C1 segment of cervical spinal cord (tissue), 14 donors: ENCODE data around the gene YIF1A.
"Not testable (repeated sequence)": the region's sequence is repeated elsewhere in the genome, so short reads cannot be mapped to it uniquely, and the experiment has no call there.

Source experiments
- DNase-seq, 14 donors: peaks; one replicate each; lab custom pipeline; 2025; lab: John Stamatoyannopoulos, UW

The YIF1A gene

DNA sequence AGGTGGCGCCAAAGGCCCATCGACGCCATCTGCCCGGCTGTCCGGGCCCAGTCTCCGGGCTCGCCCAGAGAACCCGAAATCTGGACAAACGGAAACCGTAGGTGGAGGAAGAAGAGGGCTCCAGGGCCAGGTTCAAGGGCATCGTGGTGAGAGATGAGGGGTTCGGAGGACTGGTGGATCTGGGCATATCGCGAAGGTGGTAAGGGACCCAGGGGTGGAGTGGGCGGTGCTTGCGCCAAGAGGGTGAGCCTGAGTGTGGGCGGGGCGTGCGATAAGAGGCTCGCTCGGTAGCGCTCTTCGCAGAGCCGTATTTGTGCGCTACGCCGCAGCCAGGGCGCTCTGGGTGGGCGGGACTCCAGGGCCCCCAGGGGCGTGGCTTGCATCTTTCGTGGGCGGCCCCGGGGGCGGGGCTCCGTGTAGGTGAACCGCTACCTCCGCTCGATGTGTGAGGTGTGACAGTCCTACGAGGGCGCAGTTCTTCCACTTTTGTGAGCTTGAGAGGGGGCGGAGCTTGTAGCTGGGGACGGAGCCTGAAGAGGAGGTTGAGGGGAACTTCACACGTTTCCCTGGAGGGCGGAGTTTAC is 23.1 kb upstream of the YIF1A start:
- DNase-seq, result peak; percentile 52 to 90 (median 80)

DNA sequence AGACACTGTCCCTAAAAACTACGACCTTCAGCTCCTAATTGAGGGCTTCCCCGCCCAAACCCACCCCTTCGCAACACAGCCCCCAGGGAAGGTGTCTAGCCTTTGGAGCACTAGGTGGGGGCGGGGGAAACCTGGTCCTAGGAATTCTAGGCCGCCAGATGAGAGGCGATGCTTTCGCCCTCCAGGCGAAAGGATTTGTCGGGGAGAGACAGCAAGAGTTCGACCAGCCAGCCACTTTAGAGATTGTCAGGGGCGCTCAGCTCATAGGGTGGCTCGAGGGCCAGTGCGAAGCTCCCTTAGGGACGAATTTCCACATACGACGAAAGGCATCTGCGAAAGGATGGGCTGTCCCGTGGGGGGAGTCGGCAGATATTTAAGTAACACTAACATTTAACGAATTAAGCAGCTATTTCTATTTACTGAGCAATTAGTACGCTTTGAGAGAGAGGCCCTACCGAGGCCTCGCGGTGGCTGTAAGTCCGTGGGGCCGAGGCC is 22.6 kb upstream of the YIF1A start:
- DNase-seq, result no peak

DNA sequence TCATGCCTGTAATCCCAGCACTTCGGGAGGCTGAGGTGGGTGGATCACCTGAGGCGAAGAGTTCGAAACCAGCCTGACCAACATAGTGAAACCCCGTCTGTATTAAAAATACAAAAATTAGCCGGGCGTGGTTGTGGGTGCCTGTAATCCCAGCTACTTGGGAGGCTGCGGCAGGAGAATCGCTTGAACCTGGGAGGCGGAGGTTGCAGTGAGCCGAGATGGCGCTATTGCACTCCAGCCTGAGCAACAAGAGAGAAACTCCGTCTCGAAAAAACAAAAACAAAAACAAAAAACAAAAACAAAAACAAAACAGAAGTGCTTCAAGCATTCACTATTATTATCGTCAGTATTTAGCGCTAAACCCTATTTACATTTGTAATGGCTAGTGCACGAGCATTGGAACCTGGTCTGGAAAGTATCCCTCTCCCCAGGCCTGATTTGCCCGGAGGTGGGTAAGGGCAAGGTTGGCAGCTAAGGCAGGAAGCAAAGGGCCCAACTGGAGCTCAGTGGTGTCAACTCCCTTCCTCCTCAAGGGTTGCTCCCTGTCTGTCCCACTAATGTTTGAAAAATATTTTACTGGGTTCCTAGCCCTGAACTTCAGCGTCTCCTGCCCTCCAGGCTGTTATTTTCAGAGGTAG is 22.0 kb upstream of the YIF1A start:
- DNase-seq, result not testable (repeated sequence)

DNA sequence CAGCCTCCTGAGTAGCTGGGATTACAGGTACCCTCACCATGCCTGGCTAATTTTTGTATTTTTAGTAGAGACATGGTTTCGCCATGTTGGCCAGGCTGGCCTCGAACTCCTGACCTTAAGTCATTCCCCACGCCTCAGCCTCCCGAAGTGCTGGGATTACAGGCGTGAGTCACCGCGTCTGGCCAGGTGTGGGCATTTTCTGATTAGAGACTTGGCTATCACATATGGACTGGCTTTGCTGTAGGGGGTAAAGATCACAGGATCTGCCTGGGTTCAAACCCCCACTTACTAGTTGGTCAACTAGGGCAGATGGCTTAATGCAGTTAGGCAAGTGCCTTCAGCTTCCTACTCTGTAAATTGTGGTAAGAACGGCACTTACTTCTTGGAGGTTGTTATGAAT is 21.4 kb upstream of the YIF1A start:
- no peak for DNase-seq

DNA sequence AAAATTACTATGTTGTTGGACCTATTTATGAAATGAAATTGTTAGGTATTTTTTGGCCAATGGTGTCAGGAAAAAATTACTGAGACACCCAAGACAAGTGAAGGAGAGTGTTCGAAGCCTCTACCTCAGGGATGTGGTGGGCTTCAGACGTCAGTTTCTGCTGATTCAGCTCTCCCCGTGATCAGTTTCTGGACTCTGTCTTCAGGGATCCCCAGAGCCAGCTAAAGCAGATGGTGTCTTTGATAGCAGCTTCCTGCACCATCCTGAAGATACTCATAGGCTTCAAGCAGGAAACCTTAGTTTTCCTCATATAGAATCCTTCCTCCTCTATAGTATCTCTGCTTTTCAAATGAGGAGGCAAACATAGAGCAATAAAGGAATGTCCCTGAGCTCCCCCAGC is 20.5 kb upstream of the YIF1A start:
- DNase-seq, result no peak

DNA sequence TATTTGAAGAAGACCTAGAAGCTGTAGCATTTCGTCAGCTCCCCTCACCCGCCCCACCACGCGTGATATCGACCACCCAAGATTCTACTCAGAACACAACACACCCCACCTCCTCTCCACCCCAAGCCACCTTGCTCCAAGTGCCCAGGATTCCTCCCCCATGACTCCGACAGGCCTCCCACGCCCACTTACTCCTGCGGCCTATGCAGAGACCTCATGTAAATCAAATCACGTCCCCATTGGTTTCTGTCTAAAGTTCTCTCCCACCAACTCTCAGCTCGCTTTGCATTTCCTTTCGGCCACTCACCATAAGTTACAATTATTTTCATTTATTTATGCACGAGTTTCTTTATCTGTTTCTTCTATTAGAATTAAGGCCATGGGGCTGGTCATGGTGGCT is 13.7 kb upstream of the YIF1A start:
- no peak for DNase-seq

DNA sequence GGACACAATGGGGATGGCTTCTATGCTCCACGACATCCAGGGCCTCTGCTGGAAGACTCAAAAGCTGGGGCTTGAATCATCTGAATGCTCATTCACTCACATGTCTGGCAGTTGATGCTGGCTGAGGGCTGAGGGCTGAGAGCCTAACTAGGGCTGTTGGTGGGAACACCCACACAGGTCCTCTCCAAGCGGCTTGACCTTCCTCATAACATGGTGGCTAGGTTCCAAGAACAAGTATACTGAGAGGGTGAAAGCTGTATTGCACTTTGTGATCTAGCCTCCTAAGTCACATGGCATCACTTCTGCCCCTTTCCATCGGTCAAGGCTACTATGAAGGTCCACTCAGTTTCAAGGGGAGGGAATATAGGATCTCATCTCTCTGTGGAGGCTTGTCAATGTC is 10.2 kb upstream of the YIF1A start:
- DNase-seq, result no peak

DNA sequence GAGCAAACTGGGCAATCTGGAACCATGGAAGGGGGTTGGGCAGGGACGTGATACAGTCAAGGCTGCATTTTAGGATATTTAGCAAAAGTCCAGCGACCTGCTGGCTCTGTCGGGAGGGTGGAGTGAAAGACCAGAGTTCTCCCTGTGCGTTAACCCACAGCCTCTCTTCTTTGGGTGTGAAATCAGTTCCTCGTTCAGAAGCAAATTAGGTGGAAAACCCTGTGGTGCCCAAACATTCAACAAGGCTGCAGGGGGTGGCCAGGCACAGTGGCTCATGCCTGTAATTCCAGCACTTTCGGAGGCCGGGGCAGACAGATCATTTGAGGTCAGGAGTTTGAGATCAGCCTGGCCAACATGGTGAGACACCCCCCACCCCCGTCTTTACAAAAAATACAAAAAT is 8.7 kb upstream of the YIF1A start:
- no peak for DNase-seq

DNA sequence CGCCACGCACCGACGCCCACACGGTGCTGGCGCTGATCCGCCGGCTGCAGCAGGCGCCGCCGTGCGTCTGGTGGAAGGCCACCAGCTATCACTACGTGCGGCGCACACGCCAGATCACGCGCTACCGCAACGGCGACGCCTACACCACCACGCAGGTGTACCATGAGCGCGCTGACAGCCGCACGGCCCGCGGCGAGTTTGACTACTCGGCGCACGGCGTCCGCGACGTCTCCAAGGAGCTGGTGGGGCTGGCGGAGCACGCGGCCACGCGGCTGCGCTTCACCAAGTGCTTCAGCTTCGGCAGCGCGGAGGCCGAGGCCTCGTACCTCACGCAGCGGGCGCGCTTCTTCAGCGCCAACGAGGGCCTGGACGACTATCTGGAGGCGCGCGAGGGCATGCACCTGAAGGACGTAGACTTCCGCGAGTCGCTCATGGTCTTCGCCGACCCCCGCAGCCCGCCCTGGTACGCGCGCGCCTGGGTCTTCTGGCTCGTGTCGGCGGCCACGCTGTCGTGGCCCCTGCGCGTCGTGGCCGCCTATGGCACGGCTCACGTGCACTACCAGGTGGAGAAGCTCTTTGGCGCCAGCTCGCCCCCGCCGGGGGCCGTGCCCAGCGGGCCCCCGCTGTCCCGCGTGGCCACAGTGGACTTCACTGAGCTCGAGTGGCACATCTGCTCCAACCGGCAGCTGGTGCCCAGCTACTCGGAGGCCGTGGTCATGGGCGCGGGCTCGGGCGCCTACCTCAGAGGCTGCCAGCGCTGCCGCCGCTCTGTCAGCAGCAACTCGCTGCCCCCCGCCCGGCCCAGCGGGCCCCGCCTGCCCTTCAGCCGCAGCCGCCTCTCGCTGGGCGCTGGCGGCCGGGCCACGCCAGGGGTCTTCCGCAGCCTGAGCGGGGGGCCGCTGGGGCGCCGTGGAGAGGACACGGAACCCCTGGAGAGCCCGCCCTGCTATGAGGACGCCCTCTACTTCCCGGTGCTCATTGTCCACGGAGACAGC is 6.0 kb upstream of the YIF1A start:
- no peak for DNase-seq

DNA sequence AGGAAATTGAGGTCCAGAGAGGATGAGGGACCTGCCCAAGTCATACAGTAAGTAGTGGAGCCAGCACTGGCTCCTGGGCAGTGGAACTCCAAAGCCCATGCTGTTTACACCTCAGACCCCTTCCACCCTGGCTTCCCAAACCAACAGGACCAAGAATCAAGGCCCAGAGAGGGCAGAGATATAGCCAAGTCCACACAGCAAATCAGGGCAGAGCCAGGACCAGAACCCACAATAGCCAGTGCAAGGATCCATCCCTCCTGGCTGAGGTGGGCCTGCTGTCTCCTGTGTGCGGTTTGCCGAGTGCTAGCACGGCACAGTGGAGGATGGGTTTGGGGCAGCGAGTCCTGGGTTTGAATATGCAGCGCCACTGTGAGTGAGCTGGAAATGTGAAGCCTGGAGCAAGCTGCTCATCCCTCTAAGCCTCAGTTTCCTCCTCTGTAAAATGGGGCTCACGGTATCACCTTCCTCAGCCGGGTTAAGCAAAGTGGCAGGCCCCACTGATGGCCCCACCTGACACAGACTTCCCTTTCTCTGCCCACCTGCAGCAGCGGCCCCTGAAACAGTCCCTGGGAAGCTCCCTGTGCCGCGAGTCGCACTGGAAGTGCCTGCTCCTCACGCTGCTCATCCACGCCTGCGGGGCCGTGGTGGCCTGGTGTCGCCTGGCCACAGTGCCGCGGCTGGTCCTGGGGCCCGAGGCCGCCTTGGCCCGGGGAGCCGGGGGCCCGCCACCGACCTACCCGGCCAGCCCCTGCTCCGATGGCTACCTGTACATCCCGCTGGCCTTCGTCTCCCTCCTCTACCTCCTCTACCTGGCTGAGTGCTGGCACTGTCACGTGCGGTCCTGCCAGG is 5.1 kb upstream of the YIF1A start:
- no peak for DNase-seq

DNA sequence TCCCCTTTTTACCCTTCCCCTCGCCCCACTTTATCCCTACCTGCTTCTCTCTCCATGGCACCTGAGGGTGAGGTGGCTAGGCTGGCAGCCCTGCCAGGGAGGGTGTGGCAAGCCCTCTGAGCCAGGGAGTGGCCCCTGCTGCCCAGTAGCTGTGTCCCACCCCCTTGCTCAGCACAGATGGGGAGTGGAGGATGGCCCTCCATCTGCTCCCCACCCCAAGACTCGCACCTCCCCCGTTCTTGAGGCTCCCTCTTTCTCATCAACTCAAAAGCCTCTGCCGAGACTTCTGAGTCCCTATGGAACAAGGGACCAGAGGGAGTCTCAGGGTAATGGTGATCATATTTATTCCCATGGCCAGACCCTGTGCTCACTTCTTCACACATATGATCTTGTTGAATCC is 4.4 kb upstream of the YIF1A start:
- no peak for DNase-seq

DNA sequence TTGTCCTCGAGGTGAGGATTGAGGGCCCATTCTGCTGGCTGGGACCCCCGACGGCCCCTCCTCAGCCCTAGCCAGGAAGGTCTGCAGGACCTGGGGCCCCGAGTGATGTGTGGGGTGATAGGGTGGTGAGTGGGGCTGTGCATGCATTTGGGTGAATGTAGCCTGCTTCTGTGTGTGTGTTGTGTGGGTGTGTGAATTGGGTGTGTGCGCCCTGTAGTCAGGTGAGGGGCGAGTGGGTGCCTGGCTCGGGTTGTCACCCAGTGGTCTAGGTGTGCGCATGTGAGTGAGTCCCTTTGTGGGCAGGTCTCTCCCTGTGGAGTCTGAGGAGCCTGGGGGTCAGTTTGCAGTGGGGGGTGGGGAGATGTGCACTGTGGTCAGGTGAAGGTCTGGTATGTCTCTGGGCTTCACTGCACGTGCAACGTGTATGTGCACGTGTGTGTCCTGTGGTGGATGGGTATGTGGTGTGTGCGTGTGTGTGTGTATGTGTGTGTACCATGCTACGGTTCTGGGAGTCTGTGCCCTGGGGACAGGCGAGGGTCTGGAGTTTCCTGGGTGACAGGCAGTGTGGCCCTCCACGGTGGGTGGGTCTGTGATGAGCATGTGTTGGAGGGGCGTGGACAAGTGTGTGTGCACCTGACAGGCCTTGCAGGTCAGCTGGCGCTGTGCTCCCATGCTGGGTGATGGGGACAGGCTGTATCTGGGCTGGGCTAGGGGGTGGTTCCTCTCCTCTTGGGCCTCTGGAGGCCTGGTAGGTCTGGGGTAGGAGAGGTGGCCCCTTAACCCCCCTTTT is 3.8 kb upstream of the YIF1A start:
- DNase-seq, result peak in 1 of 14 donors; percentile 34

DNA sequence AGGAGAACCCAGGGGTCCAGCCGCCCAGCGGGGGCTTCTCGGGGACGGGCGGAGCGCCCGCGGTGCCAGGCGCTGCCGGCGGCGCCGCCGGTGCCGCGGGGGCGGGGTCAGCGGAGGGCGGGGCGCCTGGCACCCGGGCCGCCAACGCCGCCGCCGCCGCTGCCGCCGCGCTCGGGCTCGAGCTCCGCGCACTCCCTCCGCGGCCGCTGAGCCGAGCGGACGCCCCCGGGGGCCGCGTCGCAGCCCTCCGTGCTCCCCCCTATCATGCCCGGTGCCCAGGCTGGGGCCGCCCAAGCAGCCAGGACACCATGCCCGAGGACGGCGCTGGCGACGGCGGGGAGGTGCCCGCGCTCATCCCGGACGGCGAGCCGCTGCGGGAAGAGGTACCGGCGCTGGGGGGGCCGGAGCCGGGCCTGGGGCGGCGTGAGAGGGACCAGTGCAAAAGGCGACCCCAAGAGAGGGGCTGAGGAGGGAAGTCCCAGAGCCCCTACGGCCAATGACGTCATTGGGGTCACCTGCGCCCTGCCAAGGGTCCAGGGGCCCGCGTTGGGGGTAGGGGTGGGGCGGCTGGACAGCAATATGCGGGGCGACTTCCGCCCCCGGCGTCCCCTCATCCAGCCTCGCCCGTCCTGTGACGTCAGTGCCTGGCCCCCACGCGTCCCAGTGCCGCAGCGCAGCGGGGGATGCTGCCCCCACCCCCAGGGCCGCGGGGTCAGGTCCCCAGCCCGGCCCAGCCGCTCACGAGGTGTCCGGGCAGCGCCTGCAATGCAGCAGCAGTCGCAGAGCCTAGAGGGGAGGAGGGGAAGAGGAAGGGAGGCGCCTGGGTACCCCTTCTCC is 3.0 kb upstream of the YIF1A start, which contains the start of gene TMEM151A:
TSS of gene TMEM151A (plus strand) at position 189 of the 837 bp plus-strand sequence. CDS start at position 309, 120 bp downstream.
- peak in 5 of 14 donors; percentile 19 to 62 (median 35) for DNase-seq

DNA sequence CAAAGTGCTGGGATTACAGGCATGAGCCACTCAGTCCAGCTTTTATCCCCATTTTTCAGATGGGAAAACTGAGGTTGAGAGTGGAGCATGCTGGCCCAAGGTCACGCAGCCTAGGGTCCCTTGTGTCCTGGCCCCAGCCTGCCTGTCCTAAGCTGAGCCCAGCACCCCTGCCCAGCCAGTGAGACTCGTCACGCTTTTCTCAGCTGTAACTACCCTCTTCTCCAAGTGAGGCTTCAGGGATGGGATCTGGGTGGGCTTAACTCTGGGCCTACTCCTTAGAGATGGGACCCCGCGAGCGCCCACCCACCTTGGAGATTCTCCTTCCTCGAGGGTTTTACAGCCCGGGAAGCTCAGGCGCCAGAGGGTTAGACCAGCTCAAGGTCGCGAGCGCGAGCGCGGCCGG is 2.4 kb upstream of the YIF1A start:
- peak in 3 of 14 donors; percentile 28 to 50 (median 29) for DNase-seq

DNA sequence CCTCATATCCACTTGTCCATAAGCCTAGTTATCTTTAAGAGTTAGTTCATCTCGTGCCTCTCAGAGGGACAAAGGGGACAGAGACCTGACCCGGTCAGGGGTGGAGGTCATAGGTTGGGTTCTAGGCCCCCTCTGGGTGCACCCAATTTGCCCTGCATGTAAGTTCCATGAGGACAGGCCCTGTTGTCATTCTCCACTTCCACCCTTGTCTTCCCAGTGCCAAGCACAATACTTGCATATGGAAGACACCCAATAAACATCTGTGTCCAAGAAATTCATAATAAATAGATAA is 1.3 kb upstream of the YIF1A start:
- no peak for DNase-seq

DNA sequence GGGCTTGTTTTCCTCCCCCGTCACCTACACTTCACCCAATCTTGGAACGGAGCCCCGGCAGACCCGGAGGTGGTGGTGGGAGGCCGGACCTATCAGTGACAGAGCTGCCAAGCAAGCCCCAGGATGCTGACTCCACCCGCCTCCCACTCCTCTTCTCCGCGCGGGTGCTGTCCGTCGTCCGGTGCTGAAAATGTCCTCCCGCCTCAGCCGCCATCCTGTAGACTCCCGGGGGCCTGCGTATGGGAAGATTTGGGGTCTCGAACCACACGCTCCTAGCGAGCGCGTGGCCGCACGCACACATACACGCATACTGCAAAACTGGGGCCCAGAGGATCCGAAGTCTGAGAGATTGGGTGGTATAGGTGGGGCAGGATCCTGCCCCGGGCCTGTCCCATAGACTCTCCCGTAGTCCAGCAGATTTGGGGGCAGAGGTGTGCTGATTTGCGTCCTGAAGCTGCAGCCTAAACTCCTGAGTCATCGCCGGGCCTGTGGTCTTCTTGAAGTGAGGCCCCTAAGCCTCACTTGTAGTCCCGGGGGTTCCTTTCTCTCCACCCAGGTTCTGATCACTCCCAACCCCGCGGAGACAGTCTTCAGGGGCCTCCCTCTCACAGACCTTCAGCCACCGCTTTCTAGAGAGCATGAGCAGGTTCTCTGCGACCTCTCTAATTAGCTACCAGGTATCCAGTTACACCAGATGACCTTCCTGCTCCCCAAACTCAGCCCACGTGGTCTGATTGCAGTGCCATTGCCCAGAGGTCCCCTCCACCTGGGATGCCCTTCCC is 796 bp upstream of the YIF1A start:
- peak in 3 of 14 donors; percentile 67 to 81 (median 70) for DNase-seq

DNA sequence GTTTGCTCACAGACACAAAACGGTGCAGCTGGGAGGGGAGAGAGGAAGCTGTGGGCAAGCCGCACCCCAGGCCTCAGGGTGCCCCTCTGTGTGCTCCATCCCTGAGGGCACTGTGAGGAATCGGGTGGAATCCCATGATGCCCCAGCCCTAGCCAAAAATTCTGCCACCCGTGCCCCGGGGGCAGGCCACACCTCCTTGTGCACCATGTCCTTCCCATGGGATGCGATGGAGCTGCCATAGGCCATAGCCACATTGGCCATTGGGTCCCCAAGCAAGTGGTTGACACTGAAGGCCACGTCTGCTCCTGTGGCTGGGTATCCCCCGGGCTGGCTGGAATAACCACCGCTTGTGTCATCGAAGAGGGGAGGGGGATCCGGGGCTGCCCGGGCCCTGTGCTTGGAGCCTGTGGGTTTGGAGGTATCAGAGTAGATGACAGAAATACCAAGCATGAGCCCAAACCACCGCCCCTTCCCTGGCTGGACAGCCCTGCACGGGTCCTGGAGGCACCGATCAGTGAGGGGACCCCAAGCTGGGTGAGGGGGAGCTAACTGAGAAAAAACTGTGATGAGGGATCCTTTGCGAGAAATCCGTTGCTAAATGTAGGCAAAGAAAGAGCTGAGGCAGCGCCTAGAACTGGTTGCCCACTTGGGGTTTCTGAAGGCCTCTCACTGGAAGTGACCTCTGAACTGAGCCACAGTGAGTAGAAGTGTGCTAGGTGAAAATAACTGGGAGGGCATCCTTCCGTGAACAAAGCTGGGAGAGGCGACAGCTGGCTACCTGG is 863 bp downstream of the YIF1A start:
- DNase-seq, result no peak
